Thoracic aorta (tissue), 2 donors: ENCODE measurements around the gene PI4KB. TPM values are rescaled to one million over a fixed set of nuclear protein-coding genes. Genes with fewer than 3 reads are reported as not detected.

ENCODE experiments used
- ATAC-seq: fragments of 150-250 bp; one replicate; pipeline ENCODE4 v1.8.0; 2017; ENCODE audit warnings: low read depth; ENCODE audit not compliant: insufficient number of reproducible peaks, low FRiP score
- DNase-seq: peaks from one replicate; pipeline ENCODE4 v3.0.0-alpha.2; 2020; ENCODE audit warnings: low spot score
- H3K27ac ChIP-seq, 2 donors: fragments of 200-600 bp; sonication (generic); 1 replicate in 1 of 2; 2 replicates in 1 of 2; pipeline ENCODE4 v1.5.1; 2016; ENCODE audit warnings: mild to moderate bottlenecking in 2 of 2, moderate library complexity in 2 of 2
- H3K27me3 ChIP-seq: fragments of 200-600 bp; sonication (generic); replicated peaks from 2 replicates; pipeline ENCODE4 v1.6.0; 2016; ENCODE audit warnings: mild to moderate bottlenecking; ENCODE audit not compliant: insufficient read depth
- H3K36me3 ChIP-seq: fragments of 200-600 bp; sonication (generic); one replicate; pipeline ENCODE4 v1.5.1; 2016
- H3K4me1 ChIP-seq, 2 donors: fragments of 200-600 bp; sonication (generic); 1 replicate in 1 of 2; 2 replicates in 1 of 2; pipeline versions ENCODE4 v1.5.1 to v1.6.0; 2016; ENCODE audit warnings: low read depth in 2 of 2, mild to moderate bottlenecking in 1 of 2; ENCODE audit not compliant: control insufficient read depth in 1 of 2
- H3K4me3 ChIP-seq: fragments of 200-600 bp; sonication (generic); 2 replicates; pipeline ENCODE4 v1.5.1; 2016; ENCODE audit warnings: mild to moderate bottlenecking
- H3K9me3 ChIP-seq: fragments of 200-600 bp; sonication (generic); 2 replicates; pipeline ENCODE4 v1.5.1; 2016
- total RNA-seq, 2 donors: library from RNA; depleted of rRNA; stranded (reverse); fragments of >200 nt; gene quantifications; one replicate each; pipeline versions ENCODE4 v1.1.0 to v1.2.3, GENCODE V29; 2016
- TF ChIP-seq, protein P1 (sequence below): fragments of 200-600 bp; sonication (generic); IDR thresholded peaks from one replicate; pipeline ENCODE4 v1.5.1; 2019; ENCODE audit warnings: antibody characterized with exemption

The PI4KB gene
- total RNA-seq, 2 donors from 2014 or later: 60.1 to 63.1 TPM

DNA sequence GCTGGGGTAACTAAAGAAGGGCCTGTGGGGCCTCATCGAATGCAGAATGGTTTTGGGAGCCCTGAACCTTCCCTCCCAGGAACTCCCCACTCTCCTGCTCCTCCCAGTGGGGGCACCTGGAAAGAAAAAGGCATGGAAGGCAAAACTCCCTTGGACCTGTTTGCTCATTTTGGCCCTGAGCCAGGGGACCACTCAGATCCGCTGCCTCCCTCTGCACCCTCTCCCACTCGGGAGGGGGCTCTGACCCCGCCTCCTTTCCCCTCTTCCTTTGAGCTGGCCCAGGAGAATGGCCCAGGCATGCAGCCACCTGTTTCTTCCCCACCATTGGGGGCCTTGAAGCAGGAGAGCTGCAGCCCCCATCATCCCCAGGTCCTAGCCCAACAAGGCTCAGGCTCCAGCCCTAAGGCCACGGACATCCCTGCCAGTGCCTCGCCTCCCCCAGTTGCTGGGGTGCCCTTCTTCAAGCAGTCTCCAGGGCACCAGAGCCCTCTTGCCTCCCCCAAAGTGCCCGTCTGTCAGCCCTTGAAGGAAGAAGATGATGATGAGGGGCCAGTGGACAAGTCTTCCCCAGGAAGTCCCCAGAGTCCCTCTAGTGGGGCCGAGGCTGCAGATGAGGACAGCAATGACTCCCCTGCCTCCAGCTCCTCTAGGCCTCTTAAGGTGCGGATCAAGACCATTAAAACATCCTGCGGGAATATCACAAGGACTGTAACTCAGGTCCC lies 40.4 kb downstream of the PI4KB start:
- Histone ChIP-seq H3K27ac (no peak overlapping the region), H3K9me3 (no peaks in the 10 kb centered on the region), H3K4me1 (peaks cover 11 to 14% of the 10 kb centered on the region in 2 donors), H3K4me3 (no peak overlapping the region), H3K36me3 (peaks cover 55% of the 10 kb centered on the region), H3K27me3 (no peaks in the 10 kb centered on the region)
- ATAC-seq (no peak), DNase-seq (no peak)
- TF ChIP-seq, protein P1, sequence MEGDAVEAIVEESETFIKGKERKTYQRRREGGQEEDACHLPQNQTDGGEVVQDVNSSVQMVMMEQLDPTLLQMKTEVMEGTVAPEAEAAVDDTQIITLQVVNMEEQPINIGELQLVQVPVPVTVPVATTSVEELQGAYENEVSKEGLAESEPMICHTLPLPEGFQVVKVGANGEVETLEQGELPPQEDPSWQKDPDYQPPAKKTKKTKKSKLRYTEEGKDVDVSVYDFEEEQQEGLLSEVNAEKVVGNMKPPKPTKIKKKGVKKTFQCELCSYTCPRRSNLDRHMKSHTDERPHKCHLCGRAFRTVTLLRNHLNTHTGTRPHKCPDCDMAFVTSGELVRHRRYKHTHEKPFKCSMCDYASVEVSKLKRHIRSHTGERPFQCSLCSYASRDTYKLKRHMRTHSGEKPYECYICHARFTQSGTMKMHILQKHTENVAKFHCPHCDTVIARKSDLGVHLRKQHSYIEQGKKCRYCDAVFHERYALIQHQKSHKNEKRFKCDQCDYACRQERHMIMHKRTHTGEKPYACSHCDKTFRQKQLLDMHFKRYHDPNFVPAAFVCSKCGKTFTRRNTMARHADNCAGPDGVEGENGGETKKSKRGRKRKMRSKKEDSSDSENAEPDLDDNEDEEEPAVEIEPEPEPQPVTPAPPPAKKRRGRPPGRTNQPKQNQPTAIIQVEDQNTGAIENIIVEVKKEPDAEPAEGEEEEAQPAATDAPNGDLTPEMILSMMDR: no peak

DNA sequence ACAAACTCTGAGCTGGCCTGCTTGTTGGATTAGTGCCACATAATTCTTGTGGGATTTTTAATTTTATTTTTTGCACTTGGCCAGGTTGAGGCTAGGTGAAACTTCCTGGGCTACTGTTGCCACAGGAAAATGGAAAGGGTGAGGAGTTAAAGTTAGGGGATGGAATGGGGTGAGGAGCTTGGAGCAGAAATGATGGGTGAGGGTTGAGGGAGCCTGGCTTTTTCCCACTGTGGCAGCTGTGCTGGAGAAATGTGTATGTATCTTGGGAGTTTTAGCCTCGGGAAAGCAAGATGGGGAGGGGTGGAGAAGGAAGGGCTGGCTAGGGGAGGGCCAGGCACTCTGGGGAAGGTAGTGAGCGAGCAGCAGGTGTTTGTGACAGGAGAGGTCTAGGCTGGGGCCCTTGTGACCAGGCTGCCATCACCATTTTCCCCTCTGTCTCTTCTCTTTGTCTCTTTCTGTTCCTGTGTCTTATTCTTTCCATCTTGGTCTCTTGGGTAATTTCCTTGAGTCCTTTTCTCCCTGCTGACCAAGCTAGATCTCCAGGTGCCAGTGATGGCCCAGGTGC lies 43.1 kb downstream of the PI4KB start:
- peak overlapping the region; percentile 81 for H3K4me3 ChIP-seq
- no peaks in the 10 kb centered on the region for H3K9me3 ChIP-seq
- H3K27ac ChIP-seq: peak overlapping the region in 1 of 2 donors; percentile 100
- ATAC-seq (no peak), DNase-seq (no peak)
- peaks cover 32% of the 10 kb centered on the region for H3K36me3 ChIP-seq
- H3K4me1 ChIP-seq: peaks cover 11 to 18% of the 10 kb centered on the region in 2 donors
- H3K27me3 ChIP-seq: no peaks in the 10 kb centered on the region
- TF ChIP-seq, protein P1: no peak

DNA sequence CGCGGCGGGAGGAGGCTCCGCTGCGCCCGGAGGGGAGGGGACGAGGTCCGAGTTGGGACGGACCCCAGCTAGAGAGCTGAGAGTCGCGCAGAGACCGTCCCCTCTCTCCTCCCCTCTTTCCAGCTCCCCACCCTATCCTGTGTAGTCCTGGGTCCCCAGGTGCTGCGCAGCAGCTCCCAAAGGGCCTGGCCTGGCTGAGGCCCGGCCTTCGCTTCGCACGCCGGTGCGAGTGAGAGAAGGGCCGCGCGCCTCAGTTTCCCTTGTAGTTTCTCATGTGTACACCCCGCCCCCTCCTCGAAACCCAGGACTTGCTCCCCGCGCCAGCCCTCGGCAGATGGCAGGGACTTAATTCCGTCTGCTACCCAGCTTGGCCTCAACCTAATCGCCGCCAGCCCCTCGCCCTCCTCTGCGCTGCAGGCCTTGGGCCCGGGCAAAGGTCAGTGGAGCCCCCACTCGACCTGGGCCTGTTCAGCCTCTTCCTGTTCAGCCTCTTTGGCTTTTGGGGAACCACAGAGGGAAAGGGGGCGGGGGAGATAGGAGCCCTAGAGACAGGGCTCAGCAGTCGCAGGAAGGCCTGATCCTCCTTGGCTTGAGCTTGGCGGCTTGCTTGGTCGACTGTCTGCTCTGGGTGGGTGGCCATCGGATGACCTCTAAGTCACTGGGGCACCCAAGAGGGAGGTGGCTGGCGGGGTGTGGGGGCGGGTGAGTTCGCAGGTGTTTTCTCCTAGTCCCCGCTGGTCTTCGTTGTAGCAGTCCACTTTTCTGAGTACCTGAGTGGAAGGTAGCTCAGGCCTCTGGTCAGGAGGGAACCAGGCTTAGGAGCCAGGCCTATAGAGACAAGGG lies 44.1 kb downstream of the PI4KB start:
- peaks cover 24% of the 10 kb centered on the region for H3K36me3 ChIP-seq
- H3K27ac ChIP-seq: peak overlapping the region; percentile 88 to 100
- peak overlapping the region; percentile 81 for H3K4me3 ChIP-seq
- H3K27me3 ChIP-seq: no peaks in the 10 kb centered on the region
- no peak for DNase-seq
- peaks cover 11 to 18% of the 10 kb centered on the region in 2 donors for H3K4me1 ChIP-seq
- TF ChIP-seq, protein P1: no peak
- no peaks in the 10 kb centered on the region for H3K9me3 ChIP-seq
- ATAC-seq: no peak

DNA sequence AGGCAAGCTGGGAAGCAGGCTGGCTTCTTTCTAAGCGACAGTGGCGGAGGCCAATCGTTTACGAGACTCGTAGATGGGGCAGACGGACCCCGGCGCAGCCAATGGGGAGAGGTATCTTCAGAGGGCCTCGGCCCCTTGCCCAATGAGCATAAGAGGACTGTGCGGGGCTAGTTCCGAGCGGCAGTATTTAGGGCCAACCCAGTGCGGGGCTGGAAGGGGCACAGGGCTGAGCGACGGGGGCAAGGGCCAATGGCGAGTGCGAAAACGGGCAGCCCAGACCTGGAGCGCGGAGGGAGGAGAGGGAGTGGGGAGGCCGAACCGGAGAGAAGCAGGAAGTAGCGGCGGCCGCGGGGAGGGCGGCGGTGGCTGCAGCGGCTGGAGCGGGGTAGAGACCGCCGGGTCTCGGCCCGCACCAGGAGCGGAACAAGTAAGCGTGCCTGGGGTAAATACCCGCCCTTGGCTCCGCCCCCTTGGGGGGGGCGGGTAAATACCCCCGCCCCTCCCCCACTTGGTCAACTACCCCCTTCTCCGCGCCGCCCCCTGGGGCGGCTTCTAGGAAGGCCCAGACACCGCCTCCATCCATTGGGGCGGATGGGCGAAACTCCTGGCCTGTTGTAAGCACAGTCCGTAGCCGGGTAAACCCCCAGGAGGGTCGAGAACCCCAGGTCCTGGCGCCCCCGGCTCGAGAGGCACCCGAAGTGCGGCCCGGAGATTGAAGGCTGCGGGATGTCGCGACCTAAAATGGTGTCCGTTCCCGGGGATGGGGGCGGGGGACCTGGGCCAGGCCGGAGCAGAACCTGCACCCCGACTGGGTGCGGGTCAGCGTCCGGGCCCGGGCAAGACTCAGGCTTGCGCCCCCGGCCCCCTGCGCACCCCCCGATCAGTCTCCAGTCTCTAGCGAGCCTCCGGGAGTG lies 45.0 kb downstream of the PI4KB start, which contains the start of gene ZNF687:
TSS of gene ZNF687 (plus strand) at position 331 of the 914 bp plus-strand sequence. CDS start 3,993 bp downstream, outside the sequence.
- ATAC-seq (peak; percentile 86), DNase-seq (peak; percentile 100)
- peak within 1 kb of the TSS; percentile 88 to 100 for H3K27ac ChIP-seq
- peaks cover 11 to 18% of the 10 kb centered on the region in 2 donors for H3K4me1 ChIP-seq
- no peaks in the 10 kb centered on the region for H3K27me3 ChIP-seq
- H3K9me3 ChIP-seq: no peaks in the 10 kb centered on the region
- peaks cover 16% of the 10 kb centered on the region for H3K36me3 ChIP-seq
- TF ChIP-seq, protein P1: no peak
- peak within 1 kb of the TSS; percentile 81 for H3K4me3 ChIP-seq
